Measurements from ENCODE around the gene SLC26A11.
"Not testable (repeated sequence)": the region's sequence is repeated elsewhere in the genome, so short reads cannot be mapped to it uniquely, and the experiment has no call there.

SLC26A11 gene

GRCh38 chr17:80243526-80244433 lies 23.6 kb downstream of the SLC26A11 start:
- DNase-seq (ENCODE audit: low spot score): no peak

DNA sequence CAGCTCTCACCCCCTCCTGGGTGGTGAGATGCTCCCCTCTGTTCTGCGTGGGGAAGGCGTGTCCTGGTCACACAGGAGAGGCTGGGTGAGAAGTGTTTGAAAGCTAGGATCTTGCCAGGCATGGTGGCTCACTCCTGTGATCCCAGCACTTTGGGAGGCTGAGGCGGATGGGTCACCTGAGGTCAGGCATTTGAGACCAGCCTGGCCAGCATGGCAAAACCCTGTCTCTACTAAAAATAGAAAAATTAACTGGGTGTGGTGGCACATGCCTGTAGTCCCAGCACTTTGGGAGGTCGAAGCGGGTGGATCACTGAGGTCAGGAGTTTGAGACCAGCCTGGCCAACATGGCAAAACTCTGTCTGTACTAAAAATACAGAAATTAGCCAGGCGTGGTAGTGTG lies 24.2 kb downstream of the SLC26A11 start:
- not testable (repeated sequence) for DNase-seq (ENCODE audit: low spot score)

DNA sequence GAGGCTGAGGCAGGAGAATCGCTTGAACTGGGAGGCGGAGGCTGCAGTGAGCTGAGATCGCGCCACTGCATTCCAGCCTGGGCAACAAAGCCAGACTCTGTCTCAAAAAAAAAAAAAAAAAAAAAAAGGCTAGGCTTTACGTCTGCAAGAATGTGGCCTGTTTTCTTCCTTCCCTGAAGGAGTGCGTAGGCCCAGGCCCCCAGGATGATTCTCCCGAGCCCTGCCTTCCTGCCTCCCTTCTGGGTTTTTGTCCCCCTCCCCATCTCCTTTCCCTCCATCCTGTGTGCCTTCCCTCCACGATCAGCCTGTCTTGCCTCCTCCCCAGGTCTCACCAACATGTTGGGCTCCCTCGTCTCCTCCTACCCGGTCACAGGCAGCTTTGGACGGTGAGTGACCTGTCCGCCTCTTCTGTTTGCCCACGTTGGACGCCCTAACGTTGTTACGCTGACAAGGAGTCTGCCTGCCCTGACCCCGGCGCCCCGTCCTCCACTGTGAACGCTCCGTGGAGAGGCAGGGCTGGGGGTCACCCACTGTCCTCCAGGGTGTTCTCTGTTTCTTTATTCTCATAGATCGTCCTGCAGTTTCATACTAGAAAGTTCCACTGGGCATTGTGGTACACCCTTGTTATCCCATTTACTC lies 24.8 kb downstream of the SLC26A11 start:
- DNase-seq (ENCODE audit: low spot score): no peak

GRCh38 chr17:80245566-80246265 lies 25.5 kb downstream of the SLC26A11 start:
- no peak for DNase-seq (ENCODE audit: low spot score)

- DNase-seq (ENCODE audit: low spot score): no peak
These were observed 26.0 kb downstream of the SLC26A11 start for GRCh38 chr17:80246266-80246681.

- DNase-seq (ENCODE audit: low spot score): no peak
These were observed 26.5 kb downstream of the SLC26A11 start for GRCh38 chr17:80246726-80247125.

- DNase-seq (ENCODE audit: low spot score): no peak
These were observed 27.3 kb downstream of the SLC26A11 start for GRCh38 chr17:80247561-80247960.

GRCh38 chr17:80248001-80248893 lies 28.0 kb downstream of the SLC26A11 start:
- no peak for DNase-seq (ENCODE audit: low spot score)

GRCh38 chr17:80248894-80249710 lies 28.9 kb downstream of the SLC26A11 start:
- DNase-seq (ENCODE audit: low spot score): no peak

GRCh38 chr17:80251966-80252365 lies 31.7 kb downstream of the SLC26A11 start:
- no peak for DNase-seq (ENCODE audit: low spot score)

- peak; percentile 88 for DNase-seq (ENCODE audit: low spot score)
These were observed 32.6 kb downstream of the SLC26A11 start for GRCh38 chr17:80252871-80253270.

GRCh38 chr17:80253631-80254395 lies 33.6 kb downstream of the SLC26A11 start:
- no peak for DNase-seq (ENCODE audit: low spot score)

- peak; percentile 93 for DNase-seq (ENCODE audit: low spot score)
These were observed 34.4 kb downstream of the SLC26A11 start for GRCh38 chr17:80254396-80255251.

DNA sequence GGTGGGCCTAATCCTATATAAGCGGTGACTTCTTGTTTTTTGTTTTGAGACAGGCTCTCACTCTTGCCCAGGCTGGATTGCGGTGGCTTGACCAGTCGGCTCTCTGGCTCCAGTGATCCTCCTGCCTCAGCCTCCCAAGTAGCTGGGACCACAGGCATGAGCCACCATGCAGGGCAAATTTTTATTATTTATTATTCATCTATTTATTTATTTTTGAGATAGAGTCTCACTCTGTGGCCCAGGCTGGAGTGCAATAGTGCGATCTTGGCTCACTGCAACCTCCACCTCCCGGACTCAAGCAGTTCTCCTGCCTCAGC lies 35.8 kb downstream of the SLC26A11 start:
- DNase-seq (ENCODE audit: low spot score): no peak

DNA sequence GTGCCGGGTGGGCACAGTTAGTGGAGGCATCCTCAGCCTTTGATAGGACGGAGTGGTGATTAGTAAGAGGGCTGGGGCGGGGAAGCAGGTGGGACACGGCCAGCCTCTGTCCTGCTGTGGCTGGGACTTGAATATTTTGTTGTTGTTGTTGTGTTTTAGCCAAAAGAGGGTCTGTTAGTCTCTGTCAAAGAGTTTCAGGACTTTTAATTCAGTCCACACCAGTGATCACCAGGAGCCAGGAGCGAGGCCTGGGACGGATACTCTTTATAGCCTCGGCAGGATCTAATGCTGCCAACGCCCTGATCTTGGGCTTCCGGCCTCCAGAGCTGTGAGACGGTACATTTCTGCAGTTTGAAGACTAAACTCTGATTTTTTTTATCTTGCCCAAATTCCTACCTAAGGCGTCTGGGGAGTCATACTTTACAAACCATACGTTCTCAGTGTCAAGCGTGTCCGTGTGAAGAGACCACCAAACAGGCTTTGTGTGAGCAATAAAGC lies 37.5 kb downstream of the SLC26A11 start:
- DNase-seq (ENCODE audit: low spot score): no peak

GRCh38 chr17:80258296-80258695 lies 38.1 kb downstream of the SLC26A11 start:
- not testable (repeated sequence) for DNase-seq (ENCODE audit: low spot score)

DNA sequence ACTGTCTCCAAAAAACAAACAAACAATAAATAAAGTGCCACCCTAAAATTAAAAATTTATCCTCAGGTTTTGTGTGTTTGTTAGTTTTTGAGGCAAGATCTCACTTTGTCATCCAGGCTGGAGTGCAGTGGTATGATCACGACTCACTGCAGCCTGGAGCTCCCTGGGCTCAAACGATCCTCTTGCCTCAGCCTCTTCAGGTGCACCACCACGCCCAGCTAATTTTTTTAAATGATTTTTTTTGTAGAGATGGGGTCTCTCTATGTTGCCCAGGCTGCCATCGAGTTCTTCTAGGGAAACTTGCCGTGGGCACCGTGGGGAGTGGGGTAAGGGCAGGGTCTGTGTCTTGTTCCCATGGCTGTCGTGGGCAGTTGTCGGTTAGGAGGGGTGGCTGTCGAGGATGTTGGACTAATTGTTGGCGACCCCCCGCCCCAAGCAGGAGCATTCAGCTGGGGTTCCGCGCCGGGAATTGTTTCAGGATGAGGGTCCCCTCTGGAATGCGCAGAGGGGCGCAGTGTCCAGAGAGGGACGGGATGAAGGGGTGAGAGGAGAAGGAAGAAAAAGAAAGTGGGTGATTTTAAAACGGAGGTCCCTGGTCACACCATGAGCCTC lies 39.3 kb downstream of the SLC26A11 start:
- DNase-seq (ENCODE audit: low spot score): no peak

DNA sequence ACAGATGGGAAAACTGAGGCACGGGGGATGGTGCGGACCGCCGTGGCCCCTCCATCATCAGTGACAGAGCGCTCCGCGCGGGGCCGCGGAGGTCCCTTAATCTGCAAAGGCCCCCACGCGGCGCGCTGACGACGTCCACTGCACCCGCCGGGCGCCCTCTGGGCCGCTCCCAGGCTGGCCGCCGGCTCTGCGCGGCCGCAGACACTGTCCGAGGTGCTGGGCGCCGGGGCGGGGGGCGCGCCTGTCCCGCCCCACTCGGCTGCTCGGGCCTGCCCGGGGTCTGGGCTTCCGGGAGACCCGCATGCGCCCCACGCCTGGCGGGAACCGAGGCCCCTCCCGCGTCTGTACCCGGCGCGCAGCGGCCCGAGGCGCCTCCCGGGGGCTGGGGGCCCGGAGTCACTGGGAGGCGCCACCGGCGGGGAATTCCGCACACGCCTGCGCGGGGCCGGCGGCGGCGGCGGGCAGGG lies 39.9 kb downstream of the SLC26A11 start:
- DNase-seq (ENCODE audit: low spot score): peak; percentile 80

DNA sequence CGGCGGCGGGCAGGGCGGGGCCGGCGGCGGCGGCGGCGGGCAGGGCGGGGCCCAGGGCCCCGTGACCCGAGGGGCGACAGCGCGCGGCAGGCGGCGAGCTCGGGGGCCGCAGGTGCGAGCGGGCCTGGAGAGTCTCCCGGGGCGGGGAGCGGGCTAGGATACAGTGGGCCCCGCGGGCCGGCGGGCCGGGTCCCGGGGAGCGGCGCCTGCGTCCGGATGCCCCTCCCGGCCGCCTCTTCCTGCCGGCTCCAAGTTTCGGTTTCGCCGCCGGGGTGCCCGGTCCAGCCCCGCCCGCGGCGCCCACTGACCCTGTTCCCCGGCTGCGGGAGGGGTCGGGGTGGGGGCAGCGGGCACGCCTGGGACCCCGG lies 40.5 kb downstream of the SLC26A11 start, which contains the start of gene RNF213:
Gene RNF213 (plus strand): TSS at position 62 of the 368 bp plus-strand sequence. CDS start 2,830 bp downstream, outside the sequence.
- peak; percentile 52 for DNase-seq (ENCODE audit: low spot score)

Measured in CD4-positive, alpha-beta T cell treated with Interleukin-15 for 4 hours (primary cell).